Measurements from ENCODE around the gene CCDC57.

The CCDC57 gene

DNA sequence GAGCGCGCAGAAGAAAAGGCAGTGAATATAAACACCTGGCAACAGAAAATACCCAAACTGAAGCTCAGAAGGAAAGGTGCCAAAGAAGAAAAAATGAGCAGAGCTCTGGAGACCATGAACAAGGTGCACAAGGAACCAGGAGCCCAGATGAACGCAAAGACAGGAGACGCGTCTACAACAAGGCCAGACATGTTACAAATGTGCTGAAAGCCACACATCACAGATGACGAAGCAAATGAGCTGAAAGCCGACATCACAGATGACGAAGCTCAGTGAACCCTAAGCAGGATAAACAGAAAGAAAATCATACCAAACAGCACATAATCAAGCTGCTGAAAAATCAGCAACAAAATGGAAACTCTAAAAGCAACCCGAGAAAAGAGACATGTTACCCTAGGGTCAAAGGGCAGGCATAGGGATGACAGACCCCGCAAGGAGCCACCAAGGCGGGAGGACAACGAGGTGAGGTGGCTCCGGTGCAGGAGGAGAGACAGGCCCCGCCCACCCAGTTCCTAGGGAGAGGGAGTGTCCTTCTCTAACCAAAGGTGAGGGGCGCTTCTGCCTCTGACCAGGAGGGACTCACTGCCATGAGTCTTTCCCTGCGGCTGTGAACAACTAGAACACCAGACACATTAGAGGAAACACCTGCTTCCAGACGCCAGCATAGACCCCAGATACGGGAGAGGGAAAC lies 39.1 kb downstream of the CCDC57 start:
- DNase-seq = no peak

DNA sequence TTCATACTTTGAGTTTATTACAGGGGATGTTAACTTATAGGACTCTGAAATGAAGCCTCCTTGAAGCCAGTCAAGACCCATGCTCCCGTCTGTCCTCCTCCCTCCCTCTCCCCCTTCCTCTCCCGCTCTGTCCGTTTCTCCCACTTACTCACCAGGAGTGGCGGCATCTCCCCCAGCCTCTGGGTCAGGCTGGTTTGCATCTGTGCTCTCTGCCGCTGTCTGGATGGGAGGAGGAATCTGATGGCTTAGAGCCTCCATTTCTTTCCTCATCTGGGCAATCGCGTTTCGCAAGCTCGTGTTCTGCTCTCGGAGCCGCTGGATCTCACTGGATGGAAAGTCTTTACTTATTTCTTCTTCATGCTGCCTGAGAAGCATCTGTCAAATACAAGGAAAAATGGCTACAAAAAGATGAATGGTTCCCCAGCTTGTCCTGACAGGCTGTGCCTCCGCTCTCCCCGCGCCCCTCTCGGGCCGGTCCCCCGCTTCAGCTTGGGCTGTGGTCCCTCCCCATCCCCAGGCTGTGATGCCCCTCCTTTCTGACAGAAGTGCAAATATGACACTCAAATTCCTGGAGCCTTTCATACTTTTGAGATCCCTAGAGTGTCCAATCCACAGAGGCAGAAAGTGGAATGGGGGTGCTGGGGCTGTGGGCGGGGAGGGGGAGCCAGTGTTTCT lies 40.0 kb downstream of the CCDC57 start:
- no peak for DNase-seq

DNA sequence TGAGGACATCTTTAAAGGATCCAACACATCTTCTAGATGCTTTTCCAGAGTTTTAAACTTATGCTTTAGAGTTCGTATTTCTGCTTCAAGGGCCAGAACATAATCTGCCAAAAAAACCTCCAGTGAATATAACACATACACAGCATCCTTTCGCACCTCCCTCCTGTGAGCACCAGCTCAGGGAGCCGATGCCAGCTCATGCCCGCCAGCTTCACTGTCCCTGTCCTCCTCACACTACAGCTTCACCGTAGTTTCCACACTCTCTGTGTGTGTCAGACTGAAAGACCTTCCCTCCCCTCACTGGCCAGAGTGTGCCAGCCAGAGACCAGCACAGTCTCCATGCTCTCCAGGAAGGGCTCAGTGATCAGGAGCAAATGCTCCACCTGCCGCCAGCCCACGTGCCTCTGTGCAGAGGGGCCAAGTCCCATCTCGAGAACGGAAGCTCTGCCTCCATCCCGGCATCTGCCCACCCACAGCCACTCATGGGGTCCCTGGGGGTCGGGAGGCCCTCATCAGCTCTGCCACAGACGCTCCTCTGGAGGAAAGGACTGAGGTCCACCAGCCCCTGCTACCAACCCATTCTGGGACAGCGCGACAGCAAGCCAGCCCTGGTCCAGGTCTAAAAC lies 40.8 kb downstream of the CCDC57 start:
- no peak for DNase-seq

DNA sequence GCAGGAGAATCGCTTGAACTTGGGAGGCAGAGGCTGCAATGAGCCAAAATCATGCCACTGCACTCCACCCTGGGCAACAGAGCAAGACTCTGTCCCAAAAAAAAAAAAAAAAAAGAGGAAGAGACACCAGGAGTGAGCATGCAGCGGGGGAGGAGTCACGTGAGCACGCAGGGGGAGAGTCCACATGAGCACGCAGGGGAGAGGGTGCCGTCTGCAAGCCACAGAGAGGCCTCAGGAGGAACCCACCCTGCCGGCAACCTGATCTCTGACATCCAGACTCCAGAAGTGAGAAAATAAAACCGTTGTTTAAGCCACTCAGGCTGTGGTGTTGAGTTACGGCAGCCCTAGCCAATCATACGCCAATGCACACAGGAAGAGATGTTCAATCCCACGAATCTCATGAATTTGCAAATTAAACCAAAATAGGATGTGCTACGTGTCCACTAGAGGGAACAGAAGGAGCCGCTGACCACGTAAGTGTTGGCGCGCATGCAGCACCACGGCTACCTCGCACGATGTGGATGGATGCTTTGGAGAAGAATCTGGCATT lies 42.2 kb downstream of the CCDC57 start:
- no peak for DNase-seq

DNA sequence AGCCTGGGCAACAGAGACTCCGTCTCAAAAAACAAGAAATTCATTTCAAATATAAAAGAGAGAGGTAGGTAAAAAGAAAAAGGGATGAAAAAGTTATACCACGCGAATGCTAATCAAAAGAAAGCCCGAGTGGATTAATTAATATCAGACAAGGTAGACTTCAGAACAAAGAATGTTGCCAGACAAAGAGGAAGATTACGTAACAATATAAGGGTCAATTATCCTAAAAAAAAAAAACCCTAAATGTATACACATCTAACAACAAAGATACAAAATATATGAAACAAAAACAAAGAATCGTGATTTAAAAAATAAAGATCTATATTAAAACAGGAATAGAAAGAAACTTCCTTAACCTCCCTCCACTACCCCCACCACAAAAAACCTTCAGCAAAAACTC lies 44.1 kb downstream of the CCDC57 start:
- DNase-seq = no peak

DNA sequence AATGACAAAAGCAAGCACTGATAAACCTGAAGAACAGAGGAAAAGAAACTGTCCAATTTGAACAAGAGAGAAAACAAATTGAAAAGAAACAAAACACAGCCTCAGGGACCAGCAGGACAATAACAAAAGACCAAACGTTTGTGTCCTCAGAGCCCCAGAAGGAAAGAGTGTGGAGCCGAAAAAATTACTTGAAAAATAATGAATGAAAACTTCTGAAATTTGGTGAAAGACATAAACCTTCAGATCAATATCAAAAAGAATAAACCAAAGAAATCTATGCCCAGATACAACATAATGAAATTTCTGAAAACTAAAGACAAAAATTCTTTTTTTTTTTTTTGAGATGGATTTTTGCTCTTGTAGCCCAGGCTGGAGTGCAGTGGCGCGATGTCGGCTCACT lies 45.6 kb downstream of the CCDC57 start:
- DNase-seq = no peak

DNA sequence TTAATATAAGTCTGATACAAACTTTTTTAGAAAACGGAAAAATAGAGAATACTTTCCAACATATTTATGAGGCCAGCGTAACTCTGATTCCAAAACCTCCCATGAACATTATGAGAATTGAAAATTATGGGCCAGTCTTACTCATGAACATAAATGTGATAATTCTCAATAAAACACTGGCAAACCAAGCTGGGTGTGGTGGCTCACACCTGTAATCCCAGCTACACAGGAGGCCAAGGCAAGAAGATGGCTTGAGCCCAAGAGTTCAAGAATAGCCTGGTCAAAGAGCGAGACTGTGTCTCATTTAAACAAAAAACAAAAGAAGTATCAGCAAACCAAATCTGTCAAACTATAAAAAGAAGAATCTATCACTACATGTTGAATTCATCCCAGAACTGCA lies 47.8 kb downstream of the CCDC57 start:
- no peak for DNase-seq

DNA sequence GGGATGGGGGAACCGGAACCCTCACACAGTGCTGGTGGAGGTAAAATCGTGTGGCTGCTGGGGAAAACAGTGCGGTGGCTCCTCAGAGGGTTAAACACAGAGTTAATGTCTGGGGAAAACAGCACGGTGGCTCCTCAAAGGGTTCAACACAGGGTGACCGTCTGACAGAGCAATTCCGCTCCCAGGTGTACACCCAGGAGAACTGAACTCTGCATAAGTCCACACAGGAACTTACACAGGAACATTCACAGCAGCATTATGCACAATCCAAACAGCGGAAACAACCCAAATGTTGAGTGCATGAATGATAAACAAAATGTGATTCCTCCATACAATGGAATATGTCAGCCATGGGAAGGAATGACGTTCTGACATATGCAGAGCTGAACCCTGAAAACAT lies 51.4 kb downstream of the CCDC57 start:
- DNase-seq = no peak

DNA sequence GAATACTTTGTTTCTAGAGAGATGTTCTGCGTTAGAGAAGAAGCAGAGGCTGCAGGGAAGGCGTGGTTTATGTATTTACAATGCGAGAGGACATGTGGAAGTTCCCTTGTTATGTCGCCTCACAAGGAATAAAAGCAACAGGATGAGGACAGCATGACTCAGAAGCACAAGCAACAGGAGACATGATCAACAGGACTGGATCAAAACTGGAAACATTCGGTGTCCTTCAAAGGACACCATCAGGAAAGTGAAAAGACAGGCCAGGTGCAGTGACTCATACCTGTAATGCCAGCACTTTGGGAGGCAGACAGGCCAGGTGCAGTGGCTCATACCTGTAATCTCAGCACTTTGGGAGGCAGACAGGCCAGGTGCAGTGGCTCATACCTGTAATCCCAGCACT lies 52.6 kb downstream of the CCDC57 start:
- DNase-seq = no peak

DNA sequence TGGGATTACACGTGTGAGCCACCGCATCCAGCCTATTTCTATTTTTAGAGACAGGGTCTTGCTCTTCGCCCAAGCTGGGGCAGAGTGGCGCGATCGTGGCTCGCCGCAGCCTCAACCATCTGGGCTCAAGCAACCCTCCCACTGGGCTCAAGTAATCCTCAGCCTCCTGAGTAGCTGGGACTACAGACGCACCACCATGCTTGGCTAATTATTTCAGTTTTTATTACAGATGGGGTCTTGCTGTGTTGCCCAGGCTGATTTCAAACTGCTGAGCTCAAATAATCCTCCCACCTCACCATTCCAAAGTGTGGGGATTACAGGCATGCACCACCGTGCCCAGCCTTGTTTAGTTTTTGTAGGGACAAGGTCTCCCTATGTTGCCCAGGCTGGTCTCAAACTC lies 53.8 kb downstream of the CCDC57 start:
- DNase-seq = no peak

DNA sequence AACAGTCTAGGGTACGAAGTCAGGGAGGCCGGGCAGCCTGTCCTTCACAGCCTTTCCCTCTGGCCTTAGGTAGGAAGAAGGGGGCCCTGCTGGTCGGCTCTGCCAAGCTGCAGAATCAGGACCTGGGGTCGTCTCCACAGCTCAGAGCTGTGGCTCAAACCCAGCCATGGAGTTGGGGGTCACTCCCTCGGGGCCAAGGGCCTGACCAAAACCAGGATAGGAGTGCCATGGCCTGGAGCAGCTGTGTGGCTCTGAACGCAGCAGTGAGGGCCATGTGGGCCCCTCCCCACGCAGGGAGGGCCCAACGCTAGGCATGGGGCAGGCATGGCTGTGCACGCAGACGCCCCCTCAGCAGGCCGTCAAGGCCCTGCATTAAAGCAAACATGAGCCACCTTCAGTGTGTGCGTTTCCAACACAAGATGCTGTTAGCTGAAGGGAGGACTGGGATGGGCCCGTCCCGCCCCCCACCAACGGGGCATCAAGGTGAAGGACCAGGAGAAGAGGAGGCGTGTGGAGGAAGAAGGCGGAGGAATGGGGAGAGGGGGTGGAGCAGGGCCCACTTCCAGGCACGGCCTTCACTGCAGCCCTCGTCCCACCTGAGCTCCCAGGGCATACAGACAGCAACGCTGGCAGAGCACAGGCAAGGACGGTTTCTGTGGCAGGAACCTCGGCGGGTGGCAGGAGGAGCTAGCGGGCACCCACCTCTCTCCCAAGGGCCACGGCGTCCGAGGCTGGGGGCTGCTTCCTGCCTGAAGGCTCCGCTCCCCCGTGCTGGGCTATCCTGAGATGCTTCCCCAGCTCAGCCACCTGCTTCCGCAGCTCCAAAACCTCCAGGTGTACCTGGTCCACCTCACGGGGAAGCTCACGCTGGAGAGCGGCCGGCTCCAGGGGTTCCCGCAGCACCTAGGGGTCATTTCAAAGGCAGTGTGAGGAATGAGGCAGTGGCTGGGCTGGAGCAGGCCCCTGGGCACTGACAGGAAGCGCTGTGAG lies 55.3 kb downstream of the CCDC57 start:
- no peak for DNase-seq

DNA sequence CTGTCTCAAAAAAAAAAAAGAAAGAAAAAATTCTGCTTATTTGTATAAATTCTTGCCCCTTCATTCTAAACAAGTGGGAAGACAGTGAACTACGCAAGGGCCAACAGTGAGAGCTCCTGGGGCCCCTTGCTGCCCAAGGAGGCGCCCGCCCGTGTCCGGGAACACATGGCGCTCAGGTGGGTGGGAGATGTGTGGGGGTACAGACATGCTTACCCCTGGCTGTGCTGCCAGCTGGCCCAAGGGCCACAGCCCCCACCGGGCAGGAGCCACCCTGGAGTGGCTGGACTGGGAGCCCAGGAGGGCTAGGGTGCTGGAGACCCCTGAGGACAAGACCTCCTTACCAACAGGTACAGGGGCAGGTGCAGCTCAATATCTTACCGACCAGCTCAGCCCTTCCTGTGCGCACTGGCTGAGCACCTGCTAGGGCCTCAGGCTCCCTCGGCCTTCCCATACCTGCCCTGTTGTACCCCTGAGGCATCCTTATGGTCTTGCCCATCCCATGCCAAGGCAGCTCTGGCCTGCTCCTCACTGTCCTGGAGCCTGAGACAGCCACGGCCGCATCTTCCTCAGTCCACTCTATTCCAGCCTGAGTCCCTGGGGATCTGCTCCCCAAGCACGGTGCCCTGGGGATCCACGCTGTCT lies 56.2 kb downstream of the CCDC57 start:
- no peak for DNase-seq

DNA sequence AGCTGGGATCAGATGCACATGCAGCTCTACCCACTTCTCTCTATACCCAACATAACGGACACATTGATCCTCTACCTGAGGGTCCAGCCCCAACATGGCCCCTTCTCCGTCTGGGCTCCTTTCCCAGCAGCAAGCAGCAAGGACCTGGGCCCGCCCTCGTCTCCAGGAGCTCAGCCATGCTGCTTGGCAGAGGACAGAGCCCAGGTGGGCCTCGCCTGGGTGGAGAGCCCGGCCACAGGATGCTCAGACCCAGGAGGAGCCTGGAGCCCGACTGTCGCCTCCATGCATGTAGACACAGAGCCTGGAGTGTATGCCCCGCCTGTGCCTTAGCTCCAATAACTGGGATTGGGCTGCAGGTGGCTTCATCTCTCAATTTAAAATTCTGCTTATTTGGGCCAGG lies 57.0 kb downstream of the CCDC57 start:
- no peak for DNase-seq

DNA sequence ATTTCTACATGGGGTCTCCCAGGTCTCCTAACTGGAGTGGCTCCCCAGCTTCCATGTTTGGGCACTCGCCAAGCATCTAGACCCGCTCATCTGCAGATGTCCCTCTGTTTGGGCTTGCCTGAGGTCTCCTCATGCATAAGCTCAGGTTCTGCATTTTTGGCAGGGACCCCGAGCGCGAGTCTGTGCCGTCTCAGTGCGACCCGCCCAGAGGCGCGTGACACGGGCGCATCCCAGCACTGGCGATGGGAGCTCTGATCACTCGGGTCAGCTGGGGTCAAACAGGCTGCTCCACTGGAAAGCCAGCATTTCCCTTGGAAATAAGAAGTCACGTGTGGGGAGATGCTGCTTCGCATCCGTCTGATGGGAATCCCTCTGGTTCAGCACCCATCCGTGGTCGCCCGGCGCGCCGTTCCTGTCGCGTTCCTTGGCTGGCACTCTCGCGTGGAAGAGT lies 57.7 kb downstream of the CCDC57 start:
- DNase-seq = no peak

DNA sequence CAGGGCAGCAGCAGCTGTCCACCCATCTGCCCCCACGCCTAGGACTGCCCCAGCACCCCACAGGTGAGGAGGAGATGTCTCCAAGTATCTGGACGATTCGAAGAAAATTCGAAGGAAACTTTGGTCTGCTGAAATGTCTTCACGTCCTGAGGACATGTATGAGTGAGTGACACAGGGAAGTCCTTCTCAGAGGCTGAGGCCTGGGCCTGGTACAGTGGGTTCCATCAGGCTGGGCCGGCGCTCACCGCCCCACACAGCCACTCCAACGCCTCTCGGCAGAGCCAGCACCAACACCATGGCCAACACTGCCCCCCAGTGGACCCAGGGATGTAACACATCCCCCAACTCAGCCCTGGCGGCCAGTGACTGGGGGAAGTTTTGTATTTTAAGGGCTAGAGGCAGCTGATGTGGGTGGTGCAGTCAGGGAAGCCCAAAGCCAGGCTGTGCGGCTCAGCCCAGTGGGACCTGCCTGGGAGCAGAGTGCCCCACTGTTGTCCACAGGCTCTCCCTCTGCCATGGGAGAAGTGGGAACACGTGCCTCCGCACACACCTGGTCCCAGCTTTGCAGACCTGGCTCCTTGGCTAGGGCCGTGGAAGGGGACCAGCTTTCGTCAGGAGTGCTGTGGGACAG lies 58.8 kb downstream of the CCDC57 start:
- DNase-seq = peak; percentile 87

DNA sequence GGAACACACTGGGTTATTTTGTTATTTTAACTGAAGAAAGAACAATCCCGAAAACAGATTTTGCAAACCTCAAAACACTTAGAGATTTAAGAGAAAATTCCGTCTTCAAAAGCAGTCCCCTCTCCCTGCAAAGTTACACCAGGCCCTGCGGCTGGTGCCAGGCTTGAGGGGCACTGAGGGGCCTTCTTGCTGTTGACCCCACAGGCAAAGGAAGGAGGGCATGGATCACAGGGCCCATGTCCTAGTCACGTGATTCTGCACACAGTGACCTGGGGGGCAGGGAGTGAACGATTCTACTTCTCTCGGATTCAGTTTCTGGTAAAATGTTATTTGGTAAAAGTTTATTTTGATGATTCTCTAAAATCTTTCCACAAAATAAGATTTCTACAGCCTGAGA lies 59.3 kb downstream of the CCDC57 start:
- no peak for DNase-seq

DNA sequence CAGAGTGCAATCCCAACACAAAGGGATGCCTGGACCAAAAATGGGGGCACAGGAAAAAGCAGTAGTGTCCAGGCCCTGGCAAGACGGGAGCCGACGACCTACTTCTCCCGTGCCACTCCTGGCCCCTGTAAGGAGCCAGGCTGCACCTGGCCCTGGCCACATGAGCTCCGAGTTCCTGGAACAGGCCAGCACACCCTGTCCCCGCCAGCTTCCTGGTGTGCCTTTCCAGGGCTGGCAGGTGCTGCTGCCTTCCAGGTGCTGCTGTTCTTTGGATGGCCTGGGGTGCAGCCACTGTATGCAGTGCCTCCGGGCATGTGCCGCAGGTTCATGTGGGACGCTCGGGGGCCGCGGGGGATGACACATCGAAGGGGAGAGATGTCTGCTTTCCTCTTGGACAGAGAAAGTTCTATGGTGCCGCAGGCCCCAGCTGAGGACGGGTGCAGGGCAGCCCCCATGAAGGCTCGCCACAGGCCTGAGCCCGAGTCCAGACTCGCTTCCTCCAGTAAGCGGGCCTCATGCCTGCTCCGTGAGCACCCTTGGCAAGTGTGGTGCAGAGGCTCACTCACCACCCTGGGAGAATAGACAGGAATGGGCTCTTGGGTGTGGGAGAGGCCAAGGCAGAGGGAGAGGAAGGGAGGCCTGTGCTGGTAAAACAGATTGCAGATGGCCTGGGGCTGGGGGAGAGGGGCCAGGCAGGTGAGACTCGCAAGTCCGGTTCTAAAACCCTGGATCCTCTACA lies 59.9 kb downstream of the CCDC57 start:
- no peak for DNase-seq

DNA sequence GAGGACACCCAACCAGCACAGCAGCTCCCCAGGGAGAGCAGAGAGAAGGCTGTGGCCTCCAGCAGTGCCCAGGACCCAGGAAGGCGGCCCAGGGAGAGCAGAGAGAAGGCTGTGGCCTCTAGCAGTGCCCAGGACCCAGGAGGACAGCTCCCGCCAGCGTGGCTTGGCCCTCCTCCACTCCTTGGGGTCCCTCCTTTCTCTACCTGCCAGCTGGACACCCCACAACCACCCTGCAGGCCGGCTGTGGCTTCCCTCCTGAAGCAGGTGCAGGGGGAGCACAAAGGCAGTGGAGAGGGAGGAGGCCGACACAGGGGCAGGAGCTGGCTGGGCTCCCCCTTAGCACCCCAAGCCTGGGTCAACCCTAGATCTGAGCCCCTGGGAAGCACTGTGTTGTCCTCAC lies 60.5 kb downstream of the CCDC57 start:
- DNase-seq = no peak

DNA sequence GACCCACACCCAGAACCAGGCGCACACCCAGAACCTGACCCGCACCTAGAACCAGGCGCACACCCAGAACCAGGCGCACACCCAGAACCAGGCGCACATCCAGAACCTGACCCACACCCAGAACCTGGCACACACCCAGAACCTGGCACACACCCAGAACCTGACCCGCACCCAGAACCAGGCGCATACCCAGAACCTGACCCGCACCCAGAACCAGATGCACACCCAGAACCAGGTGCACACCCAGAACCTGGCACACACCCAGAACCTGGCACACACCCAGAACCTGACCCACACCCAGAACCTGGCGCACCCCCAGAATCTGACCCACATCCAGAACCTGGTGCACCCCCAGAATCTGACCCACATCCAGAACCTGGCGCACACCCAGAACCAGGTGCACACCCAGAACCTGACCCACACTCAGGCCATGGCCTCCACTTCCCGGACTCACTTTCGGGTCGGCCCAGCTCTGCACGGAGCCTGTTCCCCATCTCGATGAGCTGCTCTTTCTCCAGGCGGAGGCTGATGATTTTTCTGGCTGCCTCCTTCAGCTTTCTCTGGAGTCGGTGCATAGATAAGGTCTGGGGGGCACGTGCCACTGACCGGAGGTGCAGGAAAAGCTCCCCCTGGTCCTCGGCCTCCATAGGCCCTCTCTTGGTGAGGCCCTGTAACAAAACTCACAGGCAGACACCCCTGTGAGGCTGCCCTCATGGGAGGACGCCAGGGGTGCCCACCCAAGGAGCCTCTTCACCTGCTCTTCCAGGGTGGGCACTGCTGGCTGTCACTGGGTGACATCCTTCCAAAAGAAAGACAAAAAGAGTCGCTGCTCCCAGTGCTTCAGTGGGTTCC lies 61.3 kb downstream of the CCDC57 start:
- DNase-seq = no peak
